SK-N-SH (cell line): ENCODE measurements around the gene MMP28. TPM values are rescaled to one million over a fixed set of nuclear protein-coding genes. Genes with fewer than 3 reads are reported as not detected.

Experiments
- CTCF ChIA-PET: fragments of 300-600, 350-600 bp; formaldehyde crosslinking; extraction: SDS; loops from one replicate; lab custom pipeline; 2021; lab: Yijun Ruan, JAX
- POLR2A ChIA-PET: fragments of 350-600 bp; sonication (Branson Sonifier 250); formaldehyde crosslinking; extraction: SDS; loops from one replicate; lab custom pipeline; 2020; ENCODE audit warnings: antibody characterized with exemption, inconsistent platforms; lab: Yijun Ruan, JAX
- DNase-seq: peaks from one replicate; pipeline ENCODE4 v3.0.0; 2012
- H2AFZ ChIP-seq: fragments of 200-600 bp; sonication (generic); 2 replicates; pipeline ENCODE4 v1.8.1; 2016; ENCODE audit warnings: antibody characterized with exemption, mild to moderate bottlenecking, low read depth
- H3F3A ChIP-seq: fragments of 200-600 bp; sonication (generic); replicated peaks from 2 replicates; pipeline ENCODE3; 2016; ENCODE audit warnings: antibody characterized with exemption, mild to moderate bottlenecking; ENCODE audit not compliant: insufficient read depth
- H3K27ac ChIP-seq, 2 experiments: fragments of 200-500 bp in 1 of 2; fragments of 200-600 bp in 1 of 2; sonication (Bioruptor generic) in 1 of 2; sonication (generic), shearing (Covaris generic) in 1 of 2; 2 replicates each; pipeline versions ENCODE4 v1.5.1 to v1.6.1; 2014 to 2016; ENCODE audit warnings: low read depth in 2 of 2, inconsistent platforms in 1 of 2, low read length in 1 of 2, mild to moderate bottlenecking in 1 of 2, mixed read lengths in 1 of 2
- H3K27me3 ChIP-seq: fragments of 200-600 bp; sonication (generic), shearing (Covaris generic); 2 replicates; pipeline ENCODE4 v1.6.1; 2016; ENCODE audit warnings: mixed run types; ENCODE audit not compliant: insufficient read depth
- H3K36me3 ChIP-seq, 2 experiments: fragments of 200-500 bp in 1 of 2; fragments of 200-600 bp in 1 of 2; sonication (Bioruptor generic) in 1 of 2; sonication (generic) in 1 of 2; replicated peaks in 1 of 2; 2 replicates each; pipeline versions ENCODE3 to v1.5.1; 2014 to 2016; ENCODE audit warnings: low read length in 1 of 2, mild to moderate bottlenecking in 1 of 2; ENCODE audit not compliant: insufficient read depth in 2 of 2, control insufficient read depth in 1 of 2
- H3K4me1 ChIP-seq, 2 experiments: fragments of 200-500 bp in 1 of 2; fragments of 200-600 bp in 1 of 2; sonication (Bioruptor generic) in 1 of 2; sonication (generic), shearing (Covaris generic) in 1 of 2; 2 replicates each; pipeline versions ENCODE4 v1.5.1 to v1.6.1; 2014 to 2016; ENCODE audit warnings: low read depth in 1 of 2, low read length in 1 of 2, mixed run types in 1 of 2; ENCODE audit not compliant: insufficient read depth in 2 of 2, control insufficient read depth in 1 of 2
- H3K4me2 ChIP-seq: fragments of 200-600 bp; sonication (generic), shearing (Covaris generic); 2 replicates; pipeline ENCODE4 v1.6.1; 2017; ENCODE audit warnings: mixed run types
- H3K4me3 ChIP-seq, 2 experiments: fragments of 200-500 bp in 1 of 2; fragments of 200-600 bp in 1 of 2; sonication (Bioruptor generic) in 1 of 2; sonication (generic), shearing (Covaris generic) in 1 of 2; 2 replicates each; pipeline versions ENCODE4 v1.5.1 to v1.8.1; 2014 to 2016; ENCODE audit warnings: low read depth in 2 of 2, inconsistent platforms in 1 of 2, low read length in 1 of 2, mild to moderate bottlenecking in 1 of 2, mixed read lengths in 1 of 2, moderate library complexity in 1 of 2
- H3K79me2 ChIP-seq: fragments of 200-600 bp; sonication (generic); 2 replicates; pipeline ENCODE4 v1.8.1; 2017; ENCODE audit warnings: mild to moderate bottlenecking; ENCODE audit not compliant: insufficient read depth
- H3K9ac ChIP-seq: fragments of 200-600 bp; sonication (generic); 2 replicates; pipeline ENCODE4 v1.6.1; 2017; ENCODE audit warnings: mixed run types
- H3K9me2 ChIP-seq: fragments of 200-600 bp; sonication (generic); 2 replicates; pipeline ENCODE4 v1.6.1; 2017; ENCODE audit warnings: mixed run types
- H3K9me3 ChIP-seq: fragments of 200-600 bp; sonication (generic); 2 replicates; pipeline ENCODE4 v1.6.1; 2017; ENCODE audit warnings: mixed run types, mild to moderate bottlenecking, moderate library complexity
- H4K20me1 ChIP-seq: fragments of 200-600 bp; sonication (generic); 2 replicates; pipeline ENCODE4 v1.6.1; 2017; ENCODE audit warnings: mild to moderate bottlenecking, mixed run types; ENCODE audit not compliant: insufficient read depth
- CHD2 ChIP-seq: fragments of 150-350 bp; IDR thresholded peaks from 2 replicates; pipeline ENCODE4 v1.6.1; 2018; ENCODE audit warnings: low read length; ENCODE audit not compliant: partially characterized antibody
- ELF1 ChIP-seq: IDR thresholded peaks from 2 replicates; pipeline ENCODE4 v1.4.0; 2012
- EP300 ChIP-seq, 2 experiments: IDR thresholded peaks; 2 replicates each; pipeline versions ENCODE4 v1.4.0 to v1.6.1; 2012; ENCODE audit warnings: borderline replicate concordance in 1 of 2, low read depth in 1 of 2, low read length in 1 of 2
- FOXM1 ChIP-seq: IDR thresholded peaks from 2 replicates; pipeline ENCODE4 v1.4.0; 2012; ENCODE audit warnings: low read depth, mild to moderate bottlenecking
- GATA2 ChIP-seq: sonication (generic); formaldehyde crosslinking; IDR thresholded peaks from 2 replicates; pipeline ENCODE4 v1.5.0; 2020; ENCODE audit warnings: mild to moderate bottlenecking, missing genetic modification reagents
- MEF2A ChIP-seq: IDR thresholded peaks from 2 replicates; pipeline ENCODE4 v1.4.0; 2012; ENCODE audit warnings: low read depth, borderline replicate concordance
- MXI1 ChIP-seq: IDR thresholded peaks from 2 replicates; pipeline ENCODE4 v1.6.1; 2012; ENCODE audit warnings: mild to moderate bottlenecking, low read depth, low read length, improper control_type of control experiment
- NRF1 ChIP-seq: IDR thresholded peaks from 2 replicates; pipeline ENCODE4 v1.6.1; 2012; ENCODE audit warnings: low read depth, mild to moderate bottlenecking, low read length
- PBX3 ChIP-seq: IDR thresholded peaks from 2 replicates; pipeline ENCODE4; 2012
- POLR2AphosphoS5 ChIP-seq: IDR thresholded peaks from 2 replicates; pipeline ENCODE4 v1.6.1; 2012; ENCODE audit warnings: low read depth, low read length
- RFX5 ChIP-seq: IDR thresholded peaks from 2 replicates; pipeline ENCODE4 v1.6.1; 2012; ENCODE audit warnings: mild to moderate bottlenecking, improper control_type of control experiment, low read length
- SIN3A ChIP-seq: IDR thresholded peaks from 2 replicates; pipeline ENCODE4 v1.6.1; 2012; ENCODE audit warnings: low read depth, mild to moderate bottlenecking, low read length, moderate library complexity, borderline replicate concordance
- SMC3 ChIP-seq: IDR thresholded peaks from 2 replicates; pipeline ENCODE4 v1.6.1; 2012; ENCODE audit warnings: low read depth, low read length, improper control_type of control experiment
- TCF12 ChIP-seq: IDR thresholded peaks from 2 replicates; pipeline ENCODE4 v1.4.0; 2012
- TEAD4 ChIP-seq: IDR thresholded peaks from 2 replicates; pipeline ENCODE4 v1.4.0; 2012; ENCODE audit warnings: mild to moderate bottlenecking, borderline replicate concordance; ENCODE audit not compliant: insufficient read depth
- USF1 ChIP-seq: IDR thresholded peaks from 2 replicates; pipeline ENCODE4 v1.4.0; 2012; ENCODE audit warnings: low read depth, borderline replicate concordance
- ZBTB33 ChIP-seq: IDR thresholded peaks from 2 replicates; pipeline ENCODE4 v1.4.0; 2012; ENCODE audit warnings: low read depth, borderline replicate concordance
- WGBS: methylation state at CpG from one replicate; pipeline ENCODE4 v1.1.6; 2017; ENCODE audit warnings: low lambda C conversion rate; 5-methylcytosine and 5-hydroxymethylcytosine counted together
- polyA plus RNA-seq, 3 experiments: library from polyadenylated mRNA; depleted of rRNA; stranded (reverse); fragments of >200 nt; gene quantifications; 2 replicates each; pipeline ENCODE4 v1.2.3, GENCODE V29; 2012

MMP28 gene
- polyA plus RNA-seq, 1 of the 3 experiments (the other 2 are of a cell fraction), result 0.33 TPM

DNA sequence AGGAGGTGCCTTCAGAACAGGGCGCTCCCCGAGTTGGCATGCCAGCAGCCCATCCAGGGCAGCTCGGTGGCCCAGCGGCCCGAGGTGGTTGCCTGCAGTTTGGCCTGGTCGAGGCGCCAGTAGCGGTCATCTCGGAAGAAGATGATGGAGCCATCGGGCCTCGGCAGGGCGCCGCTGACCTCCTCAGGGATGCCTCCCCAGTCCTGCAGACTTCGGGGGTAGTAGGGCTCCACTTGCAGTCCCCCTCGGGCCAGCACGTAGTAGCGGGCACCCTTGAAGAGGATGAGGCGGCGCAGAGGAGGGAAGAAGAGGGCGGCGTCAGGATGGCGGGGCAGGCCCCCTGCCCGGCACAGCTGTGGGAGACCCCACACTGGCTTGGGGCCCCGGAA lies 29.0 kb downstream of the MMP28 start:
- TF ChIP-seq TEAD4 (no peak), USF1 (no peak), SMC3 (no peak), MXI1 (no peak), MEF2A (no peak)

DNA sequence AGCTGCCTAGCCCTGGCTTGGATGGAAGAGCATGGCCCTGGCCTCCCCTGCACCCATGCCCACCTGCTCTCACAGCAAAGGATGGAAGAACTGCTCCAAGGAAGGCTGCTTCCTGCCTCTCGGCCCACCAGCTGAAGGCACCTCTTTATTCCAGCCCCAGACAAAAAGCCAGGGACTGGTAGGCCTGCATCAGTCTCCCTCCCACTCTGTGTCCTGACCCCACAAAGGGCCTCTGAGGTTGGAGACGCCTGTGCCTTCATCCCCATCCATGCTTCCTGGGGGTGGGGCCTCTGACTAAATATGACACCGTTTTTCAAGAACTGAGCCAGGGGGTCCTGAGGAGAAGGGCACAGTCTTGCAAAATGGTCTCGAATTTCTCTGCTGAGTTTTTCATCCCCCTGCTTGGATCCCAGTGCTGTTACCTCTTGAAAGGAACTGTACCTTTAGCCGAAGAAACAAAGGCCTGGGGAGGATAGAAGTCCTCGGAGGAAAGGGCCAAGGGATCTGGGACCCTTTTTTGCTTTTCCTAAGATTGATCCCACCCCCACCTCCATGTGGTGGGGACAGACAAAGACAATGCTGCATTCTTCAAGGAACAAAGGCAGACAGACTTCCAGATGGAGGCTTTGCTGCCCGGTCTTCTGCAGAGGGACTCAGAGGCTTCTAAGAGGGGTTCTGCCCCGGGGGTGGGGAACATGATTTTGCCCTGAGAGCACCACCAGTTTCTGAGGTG lies 29.5 kb downstream of the MMP28 start:
- H3K79me2 ChIP-seq, result no peaks in the 10 kb centered on the region
- no peaks in the 10 kb centered on the region for H4K20me1 ChIP-seq
- H3K4me1 ChIP-seq, result peaks cover 0 to 15% of the 10 kb centered on the region in 2 experiments; a peak in 1 of 4 replicates
- H3K36me3 ChIP-seq, result no peaks in the 10 kb centered on the region
- H2AFZ ChIP-seq, result no peak overlapping the region
- DNase-seq, result peak; percentile 22
- no peaks in the 10 kb centered on the region for H3K27me3 ChIP-seq
- H3F3A ChIP-seq, result no peaks in the 10 kb centered on the region
- POLR2A ChIA-PET, result interaction anchor here (3.2 kb wide), 1 partner anchor 43 kb away, joined by 65 read pairs; the partner anchor contains the start of gene TAF15
- H3K9me2 ChIP-seq, result no peaks in the 10 kb centered on the region
- WGBS, result 52% methylated on average over 6 of the region's 8 CpGs
- H3K4me2 ChIP-seq, result no peak overlapping the region
- no peak overlapping the region for H3K9ac ChIP-seq
- H3K9me3 ChIP-seq, result no peaks in the 10 kb centered on the region
- peak overlapping the region in 1 of 2 experiments; percentile 19; a peak in 1 of 4 replicates for H3K27ac ChIP-seq
- H3K4me3 ChIP-seq, result no peak overlapping the region
- TF ChIP-seq POLR2AphosphoS5, result no peak
- TF ChIP-seq EP300 (IDR thresholded peaks at IDR 0.05; ENCODE audit: borderline replicate concordance in 1 of 2, low read depth in 1 of 2, low read length in 1 of 2), result no peak
- TF ChIP-seq SMC3, result no peak
- no peak for TF ChIP-seq ELF1
- TF ChIP-seq RFX5, result no peak
- TF ChIP-seq CHD2, result no peak
- TF ChIP-seq TCF12, result no peak
- TF ChIP-seq PBX3, result no peak
- no peak for TF ChIP-seq ZBTB33
- no peak for TF ChIP-seq GATA2 (CRISPR knock-in tag)
- no peak for TF ChIP-seq SIN3A
- TF ChIP-seq FOXM1, result no peak
- no peak for TF ChIP-seq TEAD4
- TF ChIP-seq NRF1, result no peak
- CTCF ChIA-PET, result interaction anchor here (0.8 to 31.2 kb wide), 12 partner anchors 10 to 153 kb away, joined by 3 to 809 read pairs (median 40); partner anchors contain the start of genes GAS2L2, MMP28 and TAF15

More for the DNA sequence above, 29.0 kb downstream of the MMP28 start:
- no peaks in the 10 kb centered on the region for H3K36me3 ChIP-seq
- H2AFZ ChIP-seq, result no peak overlapping the region
- no peak overlapping the region for H3K4me3 ChIP-seq
- H3K4me2 ChIP-seq, result no peak overlapping the region
- no peak overlapping the region for H3K27ac ChIP-seq
- no peak overlapping the region for H3K9ac ChIP-seq
- CTCF ChIA-PET, result interaction anchor here (0.6 to 31.2 kb wide), 15 partner anchors 10 to 619 kb away, joined by 3 to 809 read pairs (median 7); partner anchors contain the start of genes MMP28, TAF15 and UNC45B
- no peaks in the 10 kb centered on the region for H3K79me2 ChIP-seq
- DNase-seq, result peak; percentile 20
- 86% methylated on average over 19 of the region's 24 CpGs for WGBS
- peaks cover 0 to 15% of the 10 kb centered on the region in 2 experiments; a peak in 1 of 4 replicates for H3K4me1 ChIP-seq
- H3F3A ChIP-seq, result no peaks in the 10 kb centered on the region
- no peaks in the 10 kb centered on the region for H3K27me3 ChIP-seq
- H4K20me1 ChIP-seq, result no peaks in the 10 kb centered on the region
- no peaks in the 10 kb centered on the region for H3K9me3 ChIP-seq
- no peaks in the 10 kb centered on the region for H3K9me2 ChIP-seq
- POLR2A ChIA-PET, result interaction anchor here (1.0 to 1.1 kb wide), 2 partner anchors 35 to 42 kb away, joined by 3 to 4 read pairs; partner anchors contain the start of gene TAF15
